ENCODE results near the gene CD59.

Gene CD59

GRCh38 chr11:33736148-33736812 lies at the start of gene CD59:
CD59 (minus strand) TSS chr11:33736423; CDS start chr11:33722445, 13,978 bp downstream.
- peak; percentile 90 for DNase-seq

GRCh38 chr11:33785609-33786008 lies 49.4 kb upstream of the CD59 start:
- no peak for DNase-seq

- peak; percentile 56 for DNase-seq
These were observed 43.8 kb upstream of the CD59 start for GRCh38 chr11:33779849-33780528.

- DNase-seq = peak; percentile 29
These were observed 42.5 kb upstream of the CD59 start for GRCh38 chr11:33778675-33779074.

- no peak for DNase-seq
These were observed 41.7 kb upstream of the CD59 start for GRCh38 chr11:33777906-33778305.

- peak; percentile 2 for DNase-seq
These were observed 39.7 kb upstream of the CD59 start for GRCh38 chr11:33775832-33776470.

GRCh38 chr11:33775467-33775807 lies 39.2 kb upstream of the CD59 start:
- DNase-seq = no peak

GRCh38 chr11:33774736-33775466 lies 38.7 kb upstream of the CD59 start:
- peak; percentile 2 for DNase-seq

GRCh38 chr11:33773987-33774735 lies 37.9 kb upstream of the CD59 start, which contains the start of gene FBXO3:
FBXO3 (minus strand) TSS chr11:33774520; CDS start chr11:33774497, 23 bp downstream.
- DNase-seq = peak; percentile 53

GRCh38 chr11:33773404-33773986 lies 37.3 kb upstream of the CD59 start:
- no peak for DNase-seq

- no peak for DNase-seq
These were observed 36.6 kb upstream of the CD59 start for GRCh38 chr11:33772870-33773269.

- no peak for DNase-seq
These were observed 36.1 kb upstream of the CD59 start for GRCh38 chr11:33772300-33772699.

- no peak for DNase-seq
These were observed 34.0 kb upstream of the CD59 start for GRCh38 chr11:33770236-33770635.

GRCh38 chr11:33769542-33769941 lies 33.3 kb upstream of the CD59 start:
- DNase-seq = no peak

- DNase-seq = no peak
These were observed 31.4 kb upstream of the CD59 start for GRCh38 chr11:33767624-33768023.

GRCh38 chr11:33766085-33766484 lies 29.9 kb upstream of the CD59 start:
- DNase-seq = no peak

- DNase-seq = no peak
These were observed 25.2 kb upstream of the CD59 start for GRCh38 chr11:33761471-33761870.

GRCh38 chr11:33753304-33753967 lies 17.2 kb upstream of the CD59 start:
- peak; percentile 31 for DNase-seq

- DNase-seq = no peak
These were observed 15.7 kb upstream of the CD59 start for GRCh38 chr11:33751878-33752277.

- peak; percentile 10 for DNase-seq
These were observed 11.8 kb upstream of the CD59 start for GRCh38 chr11:33747979-33748378.

GRCh38 chr11:33743291-33743690 lies 7.1 kb upstream of the CD59 start:
- no peak for DNase-seq
